Measurements from ENCODE around the gene ATXN7L1.
A peak's percentile ranks its signal among the peaks of the same experiment; 100 is the strongest.

Gene ATXN7L1

GRCh38 chr7:105594034-105594433 lies 282.4 kb downstream of the ATXN7L1 start:
- no peak for DNase-seq (ENCODE audit: low read depth in 2 of 3, low spot score in 2 of 3)

- no peak for DNase-seq (ENCODE audit: low read depth in 2 of 3, low spot score in 2 of 3)
Observed at GRCh38 chr7:105591522-105591921, 284.9 kb downstream of the ATXN7L1 start.

- no peak for DNase-seq (ENCODE audit: low read depth in 2 of 3, low spot score in 2 of 3)
Observed at GRCh38 chr7:105590793-105591192, 285.6 kb downstream of the ATXN7L1 start.

GRCh38 chr7:105589356-105590077 lies 286.9 kb downstream of the ATXN7L1 start:
- peak in 2 of 3 experiments; percentile 13 to 17 for DNase-seq (ENCODE audit: low read depth in 2 of 3, low spot score in 2 of 3)

GRCh38 chr7:105587909-105588635 lies 288.3 kb downstream of the ATXN7L1 start:
- no peak for DNase-seq (ENCODE audit: low read depth in 2 of 3, low spot score in 2 of 3)

- DNase-seq (ENCODE audit: low read depth in 2 of 3, low spot score in 2 of 3) = no peak
Observed at GRCh38 chr7:105585850-105586500, 290.4 kb downstream of the ATXN7L1 start.

- DNase-seq (ENCODE audit: low read depth in 2 of 3, low spot score in 2 of 3) = no peak
Observed at GRCh38 chr7:105584165-105584564, 292.2 kb downstream of the ATXN7L1 start.

- DNase-seq (ENCODE audit: low read depth in 2 of 3, low spot score in 2 of 3) = no peak
Observed at GRCh38 chr7:105583061-105583460, 293.3 kb downstream of the ATXN7L1 start.

GRCh38 chr7:105581066-105581811 lies 295.2 kb downstream of the ATXN7L1 start, which contains the start of gene EFCAB10:
Gene EFCAB10 (minus strand): TSS chr7:105581493. CDS start chr7:105581463, 30 bp downstream.
- peak; percentile 21 to 32 (median 25) for DNase-seq (ENCODE audit: low read depth in 2 of 3, low spot score in 2 of 3)

GRCh38 chr7:105580022-105580740 lies 296.2 kb downstream of the ATXN7L1 start:
- no peak for DNase-seq (ENCODE audit: low read depth in 2 of 3, low spot score in 2 of 3)

GRCh38 chr7:105578496-105578895 lies 297.9 kb downstream of the ATXN7L1 start:
- DNase-seq (ENCODE audit: low read depth in 2 of 3, low spot score in 2 of 3) = no peak

GRCh38 chr7:105577251-105577650 lies 299.1 kb downstream of the ATXN7L1 start:
- no peak for DNase-seq (ENCODE audit: low read depth in 2 of 3, low spot score in 2 of 3)

- no peak for DNase-seq (ENCODE audit: low read depth in 2 of 3, low spot score in 2 of 3)
Observed at GRCh38 chr7:105571891-105572290, 304.5 kb downstream of the ATXN7L1 start.

- DNase-seq (ENCODE audit: low read depth in 2 of 3, low spot score in 2 of 3) = no peak
Observed at GRCh38 chr7:105567821-105568220, 308.6 kb downstream of the ATXN7L1 start.

- no peak for DNase-seq (ENCODE audit: low read depth in 2 of 3, low spot score in 2 of 3)
Observed at GRCh38 chr7:105567024-105567423, 309.4 kb downstream of the ATXN7L1 start.

- DNase-seq (ENCODE audit: low read depth in 2 of 3, low spot score in 2 of 3) = no peak
Observed at GRCh38 chr7:105565190-105565589, 311.2 kb downstream of the ATXN7L1 start.

GRCh38 chr7:105559926-105560325 lies 316.5 kb downstream of the ATXN7L1 start:
- no peak for DNase-seq (ENCODE audit: low read depth in 2 of 3, low spot score in 2 of 3)
